GM12878 (cell line): ENCODE results near the gene FOXO3.

Source experiments
- CTCF ChIP-seq, 3 experiments: IDR thresholded peaks in 2 of 3; conservative IDR thresholded peaks in 1 of 3; 2 replicates each; pipeline ENCODE4 v1.5.1; 2011; ENCODE audit warnings: low read depth in 3 of 3, low read length in 3 of 3, mild to moderate bottlenecking in 3 of 3, control low read depth in 2 of 3, moderate library complexity in 2 of 3, inconsistent platforms in 1 of 3, mixed read lengths in 1 of 3; ENCODE audit not compliant: control insufficient read depth in 2 of 3, insufficient read depth in 1 of 3; ENCODE audit errors: extremely low read depth in 1 of 3
- EED ChIP-seq: sonication (generic); IDR thresholded peaks from 2 replicates; pipeline ENCODE4 v1.6.1; 2016; ENCODE audit warnings: antibody characterized with exemption, low read depth
- FOXK2 ChIP-seq: fragments of 450-650 bp; IDR thresholded peaks from 2 replicates; pipeline ENCODE4 v1.6.1; 2017; ENCODE audit warnings: mild to moderate bottlenecking, moderate library complexity
- HDGF ChIP-seq: fragments of 450-650 bp; IDR thresholded peaks from 2 replicates; pipeline ENCODE4 v1.6.1; 2016; ENCODE audit warnings: antibody characterized with exemption
- KDM1A ChIP-seq: fragments of 200-600 bp; sonication (generic); IDR thresholded peaks from 2 replicates; pipeline ENCODE4 v1.6.1; 2016; ENCODE audit warnings: borderline replicate concordance
- POLR2A ChIP-seq: IDR thresholded peaks from 2 replicates; pipeline ENCODE4 v1.6.1; 2011; ENCODE audit warnings: low read depth, mild to moderate bottlenecking, low read length
- REST ChIP-seq: IDR thresholded peaks from 2 replicates; pipeline ENCODE4 v1.6.1; 2012; ENCODE audit warnings: mild to moderate bottlenecking, low read depth, low read length
- RFX5 ChIP-seq: IDR thresholded peaks from 2 replicates; pipeline ENCODE4 v1.6.1; 2011; ENCODE audit warnings: low read depth, low read length, improper control_type of control experiment
- ZNF207 ChIP-seq: fragments of 450-650 bp; IDR thresholded peaks from 2 replicates; pipeline ENCODE4 v1.6.1; 2014; ENCODE audit warnings: antibody characterized with exemption, mild to moderate bottlenecking, borderline replicate concordance

GRCh38 chr6:108588586-108588985 is 27.9 kb downstream of the FOXO3 start:
- no peak for TF ChIP-seq ZNF207
- no peak for TF ChIP-seq CTCF (IDR thresholded peaks at IDR 0.05 in 2 of 3, conservative IDR thresholded peaks at IDR 0.05 in 1 of 3; ENCODE audit: control insufficient read depth in 2 of 3, extremely low read depth in 1 of 3, insufficient read depth in 1 of 3, low read depth in 3 of 3, low read length in 3 of 3)
- TF ChIP-seq EED = no peak
- no peak for TF ChIP-seq POLR2A
- no peak for TF ChIP-seq HDGF
- no peak for TF ChIP-seq RFX5
- no peak for TF ChIP-seq FOXK2
- no peak for TF ChIP-seq REST
- no peak for TF ChIP-seq KDM1A
